DMS53 treated with DMSO at 0.1 percent for 48 hours (cell line): Measurements from ENCODE around the gene ZSCAN25.
"Not testable (repeated sequence)": the region's sequence is repeated elsewhere in the genome, so short reads cannot be mapped to it uniquely, and the experiment has no call there.

Experiments used
- DNase-seq: peaks from one replicate; lab custom pipeline; 2025; ENCODE audit not compliant: unreplicated experiment; lab: John Stamatoyannopoulos, UW

ZSCAN25 gene

DNA sequence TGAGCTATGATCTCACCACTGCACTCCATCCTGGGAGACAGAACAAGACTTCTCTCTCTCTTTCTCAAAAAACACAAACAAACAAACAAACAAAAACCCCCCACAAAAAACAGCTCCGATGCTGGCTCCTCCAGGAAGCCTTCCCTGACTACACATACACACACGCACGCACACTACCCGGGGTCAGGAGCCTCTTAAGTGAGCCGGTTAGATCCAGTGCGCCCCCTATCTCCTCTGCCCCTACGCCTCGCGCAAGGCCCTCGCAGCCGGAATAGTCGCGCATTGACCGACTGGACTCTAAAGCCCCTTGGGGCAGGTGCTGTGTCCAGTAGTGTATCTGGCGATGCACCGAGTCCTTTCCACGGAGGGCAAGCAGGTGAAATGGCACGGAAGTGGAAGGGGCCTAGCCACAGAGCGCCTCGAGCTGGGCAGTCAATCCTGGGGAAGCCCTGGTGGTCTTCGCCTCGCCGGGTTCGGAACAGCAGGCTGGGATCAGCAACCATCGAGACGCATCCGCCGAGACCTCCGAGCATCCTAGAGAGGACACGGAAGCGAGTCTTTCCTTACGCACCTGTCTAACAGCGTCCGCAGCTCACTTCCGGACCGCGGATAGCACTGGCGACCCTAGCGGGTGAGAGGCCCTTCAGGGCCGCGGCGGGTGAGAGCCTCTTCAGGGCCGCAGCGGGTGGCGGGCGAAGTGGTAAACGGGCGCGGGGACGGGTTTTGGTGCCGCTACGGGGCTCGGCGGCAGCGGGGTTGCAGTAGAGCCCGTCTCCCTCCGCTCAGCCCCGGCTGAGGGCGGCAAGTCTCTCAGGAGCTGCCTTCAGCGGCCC lies at the start of gene ZSCAN25:
Gene ZSCAN25, plus strand, starts transcription at position 588 of the 833 bp plus-strand sequence. CDS start 2,661 bp downstream, outside the sequence.
- DNase-seq = peak; percentile 93

GRCh38 chr7:99568770-99569169 lies 48.0 kb upstream of the ZSCAN25 start:
- DNase-seq = not testable (repeated sequence)

GRCh38 chr7:99571768-99572167 lies 45.0 kb upstream of the ZSCAN25 start:
- no peak for DNase-seq

- DNase-seq = no peak
These were observed 43.5 kb upstream of the ZSCAN25 start for GRCh38 chr7:99573257-99573656.

DNA sequence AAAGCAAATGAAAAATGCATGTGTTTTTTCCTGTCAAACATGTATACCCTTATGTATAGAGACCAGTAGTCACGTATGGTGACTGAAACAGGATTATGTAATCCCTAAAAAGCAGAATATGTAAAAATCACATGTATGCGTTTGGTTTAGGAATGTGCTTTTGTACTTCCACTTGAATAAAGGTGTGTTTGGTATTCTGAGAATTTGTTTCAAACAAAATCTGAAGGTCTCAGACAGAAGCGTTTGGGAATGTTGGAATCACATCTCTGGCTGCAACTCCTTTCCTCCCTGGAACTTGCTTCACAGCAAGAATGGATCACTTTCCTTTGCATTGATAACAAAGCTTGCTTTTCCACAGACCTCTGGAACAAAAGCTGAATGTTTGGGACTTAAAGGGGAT lies 40.5 kb upstream of the ZSCAN25 start:
- DNase-seq = no peak

DNA sequence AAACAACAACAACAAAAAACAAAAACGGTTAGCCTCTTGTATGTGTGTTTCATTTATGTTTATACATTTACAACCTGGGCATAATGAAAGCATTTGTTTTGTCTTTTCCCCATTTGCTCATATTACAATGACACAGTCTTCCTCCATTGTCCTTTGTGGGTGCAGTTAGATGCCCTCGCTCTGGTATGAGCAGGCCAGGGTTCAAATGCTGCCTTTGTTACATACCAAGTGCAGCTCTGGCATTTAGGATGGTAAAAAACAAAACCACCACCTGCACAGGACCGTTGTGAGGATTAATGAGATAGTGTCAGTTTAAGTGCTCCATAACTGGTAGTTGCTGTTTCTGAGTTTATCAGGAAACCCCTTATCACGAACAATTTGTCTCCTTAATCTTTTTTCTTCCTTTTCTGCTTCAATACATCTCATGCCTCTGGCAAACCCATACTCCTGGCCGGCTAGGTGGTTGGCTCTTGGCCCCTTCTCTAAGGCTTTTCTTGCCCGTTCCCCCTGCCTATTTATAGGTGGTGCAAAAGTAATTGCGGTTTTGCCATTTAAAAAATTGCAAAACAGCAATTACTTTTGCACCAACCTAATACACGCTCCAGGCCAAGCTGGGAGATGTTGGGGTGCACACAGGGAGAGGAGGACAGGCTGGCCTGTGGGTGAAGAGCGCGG lies 37.3 kb upstream of the ZSCAN25 start:
- no peak for DNase-seq

GRCh38 chr7:99579956-99580777 lies 36.6 kb upstream of the ZSCAN25 start:
- peak; percentile 19 for DNase-seq

- DNase-seq = not testable (repeated sequence)
These were observed 35.9 kb upstream of the ZSCAN25 start for GRCh38 chr7:99580778-99581332.

DNA sequence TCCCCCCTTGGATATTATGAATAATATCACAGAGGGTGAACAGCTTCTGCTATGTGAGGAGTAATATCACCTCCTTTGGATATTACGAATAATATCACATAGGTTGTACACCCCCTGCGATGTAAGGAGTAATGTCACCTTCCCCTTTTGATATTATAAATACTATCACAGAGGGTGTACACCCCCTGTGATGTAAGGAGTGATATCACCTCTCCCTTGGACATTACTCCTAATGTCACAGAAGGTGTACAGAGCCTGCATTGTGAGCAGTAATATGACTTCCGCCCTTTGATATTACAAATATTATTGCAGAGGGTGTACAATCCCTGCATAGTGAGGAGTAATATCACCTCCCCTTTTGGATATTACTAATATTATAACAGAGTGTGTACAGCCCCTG lies 27.9 kb upstream of the ZSCAN25 start:
- DNase-seq = no peak

DNA sequence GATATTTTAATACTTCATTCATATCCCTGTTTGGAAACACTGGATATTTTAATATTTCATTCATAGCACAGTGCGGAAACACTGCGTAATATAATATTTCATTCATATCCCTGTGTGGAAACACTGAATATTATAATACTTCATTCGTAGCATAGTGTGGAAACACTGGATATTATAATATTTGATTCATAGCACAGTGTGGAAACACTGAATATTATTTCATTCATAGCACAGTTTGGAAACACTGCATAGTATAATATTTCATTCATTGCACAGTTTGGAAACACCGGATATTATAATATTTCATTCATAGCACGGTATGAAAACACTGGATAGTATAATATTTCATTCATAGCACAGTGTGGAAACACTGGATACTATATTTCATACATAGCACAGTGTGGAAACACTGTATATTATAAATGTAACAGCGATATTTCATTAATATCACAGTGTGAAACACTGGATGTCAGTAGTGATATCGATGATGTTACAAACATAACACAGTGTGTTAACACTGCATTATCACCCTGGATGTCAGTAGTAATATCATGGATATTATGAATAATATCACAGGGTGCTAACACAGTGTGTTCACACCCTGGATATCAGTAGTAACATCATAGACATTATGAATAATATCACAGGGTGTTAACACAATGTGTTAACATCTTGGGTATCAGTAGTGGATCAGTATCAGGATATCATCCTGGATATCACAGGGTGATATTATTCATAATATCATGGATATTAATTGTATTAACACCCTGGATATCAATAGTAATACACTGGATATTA lies 21.6 kb upstream of the ZSCAN25 start:
- no peak for DNase-seq

- DNase-seq = no peak
These were observed 20.3 kb upstream of the ZSCAN25 start for GRCh38 chr7:99596408-99596955.

GRCh38 chr7:99597762-99598501 lies 18.8 kb upstream of the ZSCAN25 start, which contains the start of gene TMEM225B:
TSS of gene TMEM225B (plus strand) at chr7:99598267. CDS start at chr7:99604389, 6,122 bp downstream.
- DNase-seq = no peak

DNA sequence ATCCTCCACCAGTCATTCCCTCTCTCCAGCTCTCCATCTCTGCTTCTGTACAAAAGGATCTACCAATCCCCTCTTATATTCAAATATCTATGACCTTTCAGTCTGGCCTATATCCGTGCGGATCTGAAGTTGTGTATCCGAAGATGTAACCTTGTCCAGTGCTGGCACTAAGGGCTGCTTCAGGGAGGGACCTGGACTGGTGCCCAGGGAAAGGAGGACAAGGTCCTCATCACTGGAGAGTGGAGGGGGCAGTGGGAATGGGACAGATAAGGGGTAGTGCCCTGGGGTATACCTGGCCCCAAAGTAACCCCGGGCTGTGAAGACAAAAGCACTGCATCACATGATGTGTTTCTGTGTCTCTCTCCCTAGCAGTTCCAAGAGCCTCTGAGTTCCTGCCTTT lies 16.9 kb upstream of the ZSCAN25 start:
- no peak for DNase-seq

DNA sequence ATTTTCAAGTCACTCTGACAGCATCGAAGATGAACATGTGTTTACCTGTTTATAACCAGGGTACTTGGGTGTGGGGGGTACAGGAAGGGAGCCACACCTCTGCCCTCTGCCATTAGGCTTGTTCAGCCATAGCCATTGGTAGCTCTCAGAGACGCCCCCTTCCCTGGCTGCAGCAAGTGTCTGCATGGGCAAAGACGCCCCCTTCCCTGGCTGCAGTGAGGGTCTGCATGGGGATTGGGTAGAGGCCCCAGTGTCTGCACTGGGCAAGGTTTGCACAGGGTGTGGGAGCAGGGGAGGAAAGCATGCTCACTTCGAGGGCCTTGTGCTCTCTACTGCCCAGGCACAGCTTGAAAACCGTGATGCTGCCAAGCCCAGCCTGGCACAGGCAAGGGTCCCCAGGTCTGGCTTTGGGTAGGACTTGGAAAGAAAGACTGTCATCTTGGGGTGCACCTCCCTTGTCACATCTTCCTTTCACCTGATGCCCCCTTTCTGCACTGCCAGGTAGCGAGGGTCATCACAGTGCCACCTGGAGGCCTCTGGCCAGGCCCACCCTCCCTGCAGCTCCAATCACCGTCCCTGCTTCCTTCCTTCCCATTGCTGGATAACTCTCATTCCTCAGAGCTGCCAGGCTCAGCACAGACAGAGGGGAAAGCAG lies 15.0 kb upstream of the ZSCAN25 start:
- DNase-seq = no peak

DNA sequence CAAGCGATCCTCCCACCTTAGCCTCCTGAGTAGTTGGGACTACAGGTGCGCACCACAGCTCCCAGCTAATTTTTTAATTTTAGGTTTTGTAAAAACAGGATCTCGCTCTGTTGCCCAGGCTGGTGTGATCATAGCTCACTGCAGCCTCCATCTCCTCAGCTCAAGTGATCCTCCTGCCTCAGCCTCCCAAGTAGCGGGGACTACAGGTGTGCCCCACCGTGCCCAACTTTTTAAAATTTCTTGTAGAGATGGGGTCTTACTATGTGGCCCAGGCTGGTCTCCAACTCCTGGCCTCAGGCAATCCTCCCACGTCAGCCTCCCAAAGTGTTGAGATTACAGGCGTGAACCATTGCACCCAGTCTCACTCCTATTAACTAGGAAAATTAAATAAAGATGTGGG lies 11.2 kb upstream of the ZSCAN25 start:
- no peak for DNase-seq

GRCh38 chr7:99606531-99606930 lies 10.2 kb upstream of the ZSCAN25 start:
- no peak for DNase-seq

DNA sequence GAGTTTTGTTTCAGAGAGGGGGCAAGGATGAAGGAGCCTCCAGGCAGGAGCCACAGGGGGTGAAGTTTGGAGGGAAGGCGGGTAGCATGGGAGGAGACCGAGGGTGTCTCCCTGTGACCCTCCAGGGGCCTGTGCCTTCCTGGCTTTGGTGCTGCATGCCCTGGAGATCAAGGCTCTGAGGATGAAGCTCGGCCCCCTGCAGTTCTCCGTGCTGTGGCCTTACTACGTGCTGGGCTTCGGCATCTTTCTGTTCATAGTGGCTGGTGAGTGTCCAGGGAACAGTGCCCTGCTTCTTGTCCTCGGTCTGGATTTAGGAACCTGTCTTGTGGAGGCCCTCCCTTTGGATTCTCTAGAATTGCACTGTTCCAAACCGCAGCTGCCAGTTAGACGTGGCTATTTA lies 9.2 kb upstream of the ZSCAN25 start:
- DNase-seq = no peak

DNA sequence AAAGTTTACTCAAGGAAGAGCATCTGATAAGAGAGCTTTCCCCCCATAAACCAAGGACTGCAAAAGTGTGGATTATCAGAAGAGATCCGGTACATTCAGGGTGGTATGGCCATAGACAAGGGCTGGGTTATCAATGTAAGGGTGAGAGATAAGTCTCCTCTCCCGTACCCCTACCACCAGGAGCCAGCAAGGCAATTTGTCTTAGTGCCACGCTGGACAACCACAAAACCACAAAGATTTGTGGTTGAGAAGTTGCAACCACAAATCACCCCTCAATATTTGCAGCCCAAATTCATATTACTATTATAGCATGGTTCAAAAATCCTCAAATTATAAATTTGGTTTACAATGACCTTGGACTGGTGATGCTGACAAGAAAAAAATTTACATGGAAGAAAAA lies 2.3 kb upstream of the ZSCAN25 start:
- no peak for DNase-seq

DNA sequence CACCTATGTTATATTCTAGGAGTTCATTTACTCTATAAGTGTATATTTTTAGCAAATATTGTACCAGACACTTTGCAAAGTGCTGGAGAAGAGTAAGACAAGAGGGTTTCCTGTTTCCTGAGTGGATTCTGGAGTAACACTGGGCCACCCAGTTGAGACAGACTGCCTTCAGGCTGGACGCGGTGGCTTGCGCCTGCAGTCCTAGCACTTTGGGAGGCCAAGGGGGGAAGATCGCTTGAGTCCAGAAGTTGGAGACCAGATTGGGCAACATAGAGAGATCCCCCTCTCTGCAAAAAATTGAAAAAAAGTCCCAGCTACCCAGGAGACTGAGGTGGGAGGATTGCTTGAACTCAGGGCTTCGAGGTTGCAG lies 772 bp upstream of the ZSCAN25 start:
- no peak for DNase-seq
